CD4-positive, alpha-beta T cell (primary cell): ENCODE data around the gene DENND4A. TPM values are rescaled to one million over a fixed set of nuclear protein-coding genes. Genes with fewer than 3 reads are reported as not detected.

ENCODE experiments used
- ATAC-seq: fragments of 200-7000 bp; cut with Tn5 transposase; one replicate; pipeline ENCODE4 v1.10.0; 2022; ENCODE audit warnings: mild to moderate bottlenecking; ENCODE audit not compliant: poor library complexity
- CTCF ChIA-PET: fragments of 350-600 bp; sonication (Branson Sonifier 250); formaldehyde crosslinking; loops from one replicate; lab custom pipeline; 2021; ENCODE audit warnings: antibody characterized with exemption, inconsistent platforms; lab: Charles Lee
- POLR2A ChIA-PET: fragments of 350-600 bp; sonication (Branson Sonifier 250); formaldehyde crosslinking; loops from one replicate; lab custom pipeline; 2021; ENCODE audit warnings: antibody characterized with exemption, inconsistent platforms; lab: Charles Lee
- DNase-seq, 14 experiments: peaks; one replicate each; pipeline ENCODE4 v3.0.0-alpha.2; 2013 to 2020; ENCODE audit warnings: mixed read lengths in 2 of 14
- H3K27ac ChIP-seq, 2 donors: one replicate each; pipeline versions ENCODE4 v1.5.1 to v1.7.0; 2013; ENCODE audit warnings: low read length in 2 of 2, low read depth in 1 of 2, mild to moderate bottlenecking in 1 of 2
- H3K27me3 ChIP-seq, 2 experiments: 1 replicate in 1 of 2; 2 replicates in 1 of 2; pipeline versions ENCODE4 v1.6.1 to v1.7.0; 2013; ENCODE audit warnings: low read length in 2 of 2, control low read depth in 1 of 2, mild to moderate bottlenecking in 1 of 2, moderate library complexity in 1 of 2; ENCODE audit not compliant: insufficient read depth in 2 of 2, control insufficient read depth in 1 of 2
- H3K36me3 ChIP-seq: one replicate; pipeline ENCODE4 v1.6.1; 2013; ENCODE audit warnings: low read length, control low read depth; ENCODE audit not compliant: insufficient read depth
- H3K4me1 ChIP-seq: one replicate; pipeline ENCODE4 v1.6.1; 2013; ENCODE audit warnings: low read length, control low read depth; ENCODE audit not compliant: insufficient read depth
- H3K4me3 ChIP-seq: one replicate; pipeline ENCODE4 v1.5.1; 2013; ENCODE audit warnings: mild to moderate bottlenecking, low read length, moderate library complexity
- H3K9me3 ChIP-seq, 2 experiments: 1 replicate in 1 of 2; 2 replicates in 1 of 2; pipeline versions ENCODE4 v1.6.1 to v1.7.0; 2013; ENCODE audit warnings: low read length in 2 of 2, mild to moderate bottlenecking in 2 of 2, control low read depth in 1 of 2, moderate library complexity in 1 of 2; ENCODE audit not compliant: control insufficient read depth in 1 of 2, insufficient read depth in 1 of 2
- H3K27ac Mint-ChIP-seq: one replicate; pipeline ENCODE4 v1.8.0; 2020; ENCODE audit warnings: mixed read lengths
- H3K27me3 Mint-ChIP-seq: one replicate; pipeline ENCODE4 v1.8.0; 2021; ENCODE audit warnings: mixed read lengths
- H3K36me3 Mint-ChIP-seq: one replicate; pipeline ENCODE4 v1.8.0; 2021; ENCODE audit warnings: low read depth, mixed read lengths
- H3K4me1 Mint-ChIP-seq: one replicate; pipeline ENCODE4 v1.8.0; 2021; ENCODE audit warnings: low read depth, mixed read lengths
- H3K4me3 Mint-ChIP-seq: one replicate; pipeline ENCODE4 v1.8.0; 2020; ENCODE audit warnings: mild to moderate bottlenecking, mixed read lengths
- H3K9me3 Mint-ChIP-seq: one replicate; pipeline ENCODE4 v1.8.0; 2020; ENCODE audit warnings: mixed read lengths
- intact Hi-C, 2 experiments: fragments of 100-400 bp; cut with DNase I in 1 of 2; cut with micrococcal nuclease in 1 of 2; formaldehyde crosslinking; loops; one replicate each; pipeline versions ENCODE4 v1.15.1 to v1.9.0; 2023 to 2025; cut with DNase I, micrococcal nuclease
- total RNA-seq, 174 experiments: library from RNA in 2 of 174; stranded (reverse) in 2 of 174; gene quantifications; one replicate each; pipeline ENCODE4 v1.2.3 and lab custom pipeline; 2021 to 2026
- TF ChIP-seq, protein P1 (sequence below): fragments of 200-600 bp; IDR thresholded peaks from one replicate; pipeline ENCODE4 v1.8.0; 2022; ENCODE audit warnings: antibody characterized with exemption, mild to moderate bottlenecking

DENND4A gene
- total RNA-seq, 2 experiments from 2014 or later: 64.1 to 69.6 TPM

DNA sequence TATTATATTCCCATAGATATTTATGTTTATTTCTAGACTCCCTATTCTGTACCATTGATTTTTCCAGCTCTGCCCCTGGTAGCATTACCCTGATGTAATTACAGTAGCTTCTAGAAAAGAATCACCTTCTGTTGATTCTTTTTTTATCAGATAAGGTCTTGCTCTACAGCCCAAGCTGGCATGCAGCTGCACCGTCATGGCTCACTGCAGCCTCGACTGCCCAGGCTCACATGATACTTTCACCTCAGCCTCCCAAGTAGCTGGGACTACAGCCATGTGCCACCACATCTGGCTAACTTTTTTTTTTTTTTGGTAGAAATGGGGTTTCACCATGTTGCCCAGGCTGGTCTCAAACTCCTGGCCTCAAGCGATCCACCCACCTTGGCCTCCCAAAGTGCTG, 128.6 kb downstream of the DENND4A start:
- H3K27ac ChIP-seq: no peak overlapping the region
- no peaks in the 10 kb centered on the region for H3K27me3 ChIP-seq
- ATAC-seq: no peak
- Mint-ChIP-seq H3K4me1 (no peaks in the 10 kb centered on the region), H3K27ac (no peak overlapping the region), H3K9me3 (no peaks in the 10 kb centered on the region), H3K36me3 (peaks cover 81% of the 10 kb centered on the region), H3K27me3 (no peaks in the 10 kb centered on the region), H3K4me3 (no peak overlapping the region)
- intact Hi-C loops: no loop called here
- ChIA-PET POLR2A (no interaction called here), CTCF (no interaction called here)
- H3K4me3 ChIP-seq: no peak overlapping the region
- TF ChIP-seq, protein P1, sequence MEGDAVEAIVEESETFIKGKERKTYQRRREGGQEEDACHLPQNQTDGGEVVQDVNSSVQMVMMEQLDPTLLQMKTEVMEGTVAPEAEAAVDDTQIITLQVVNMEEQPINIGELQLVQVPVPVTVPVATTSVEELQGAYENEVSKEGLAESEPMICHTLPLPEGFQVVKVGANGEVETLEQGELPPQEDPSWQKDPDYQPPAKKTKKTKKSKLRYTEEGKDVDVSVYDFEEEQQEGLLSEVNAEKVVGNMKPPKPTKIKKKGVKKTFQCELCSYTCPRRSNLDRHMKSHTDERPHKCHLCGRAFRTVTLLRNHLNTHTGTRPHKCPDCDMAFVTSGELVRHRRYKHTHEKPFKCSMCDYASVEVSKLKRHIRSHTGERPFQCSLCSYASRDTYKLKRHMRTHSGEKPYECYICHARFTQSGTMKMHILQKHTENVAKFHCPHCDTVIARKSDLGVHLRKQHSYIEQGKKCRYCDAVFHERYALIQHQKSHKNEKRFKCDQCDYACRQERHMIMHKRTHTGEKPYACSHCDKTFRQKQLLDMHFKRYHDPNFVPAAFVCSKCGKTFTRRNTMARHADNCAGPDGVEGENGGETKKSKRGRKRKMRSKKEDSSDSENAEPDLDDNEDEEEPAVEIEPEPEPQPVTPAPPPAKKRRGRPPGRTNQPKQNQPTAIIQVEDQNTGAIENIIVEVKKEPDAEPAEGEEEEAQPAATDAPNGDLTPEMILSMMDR: no peak
- peaks cover 70% of the 10 kb centered on the region for H3K36me3 ChIP-seq
- no peaks in the 10 kb centered on the region for H3K9me3 ChIP-seq
- DNase-seq: no peak
- no peaks in the 10 kb centered on the region for H3K4me1 ChIP-seq

DNA sequence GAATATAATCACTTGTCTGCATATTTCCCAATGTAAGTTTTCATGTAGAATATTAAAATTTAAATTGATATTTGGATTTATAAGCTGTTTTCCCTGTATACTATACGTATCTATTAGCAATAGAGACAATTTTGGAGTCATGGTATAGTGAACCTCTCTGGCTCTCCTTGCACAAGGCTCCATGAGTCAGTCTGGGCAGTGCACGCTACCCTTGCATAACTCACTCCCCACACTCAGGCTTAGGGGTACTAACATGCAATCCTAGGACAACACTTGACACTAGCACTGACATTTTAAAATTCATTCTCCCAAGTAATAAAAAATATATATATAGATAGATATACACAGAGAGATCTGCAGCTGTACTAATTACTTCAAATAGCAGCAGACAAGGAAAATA, 131.2 kb downstream of the DENND4A start:
- peaks cover 71% of the 10 kb centered on the region for H3K36me3 Mint-ChIP-seq
- no peaks in the 10 kb centered on the region for H3K4me1 Mint-ChIP-seq
- POLR2A ChIA-PET: interaction anchor here (0.6 kb wide), 1 partner anchor 129 kb away, joined by 4 read pairs; no protein-coding TSS in a partner anchor
- DNase-seq: no peak
- no peak for ATAC-seq
- no peaks in the 10 kb centered on the region for H3K27me3 ChIP-seq
- H3K4me1 ChIP-seq: no peaks in the 10 kb centered on the region
- H3K9me3 ChIP-seq: no peaks in the 10 kb centered on the region
- H3K9me3 Mint-ChIP-seq: no peaks in the 10 kb centered on the region
- TF ChIP-seq, protein P1: no peak
- H3K27ac Mint-ChIP-seq: no peak overlapping the region
- no peak overlapping the region for H3K4me3 Mint-ChIP-seq
- H3K27ac ChIP-seq: no peak overlapping the region
- intact Hi-C loops: no loop called here
- peaks cover 68% of the 10 kb centered on the region for H3K36me3 ChIP-seq
- H3K4me3 ChIP-seq: no peak overlapping the region
- CTCF ChIA-PET: no interaction called here
- no peaks in the 10 kb centered on the region for H3K27me3 Mint-ChIP-seq

DNA sequence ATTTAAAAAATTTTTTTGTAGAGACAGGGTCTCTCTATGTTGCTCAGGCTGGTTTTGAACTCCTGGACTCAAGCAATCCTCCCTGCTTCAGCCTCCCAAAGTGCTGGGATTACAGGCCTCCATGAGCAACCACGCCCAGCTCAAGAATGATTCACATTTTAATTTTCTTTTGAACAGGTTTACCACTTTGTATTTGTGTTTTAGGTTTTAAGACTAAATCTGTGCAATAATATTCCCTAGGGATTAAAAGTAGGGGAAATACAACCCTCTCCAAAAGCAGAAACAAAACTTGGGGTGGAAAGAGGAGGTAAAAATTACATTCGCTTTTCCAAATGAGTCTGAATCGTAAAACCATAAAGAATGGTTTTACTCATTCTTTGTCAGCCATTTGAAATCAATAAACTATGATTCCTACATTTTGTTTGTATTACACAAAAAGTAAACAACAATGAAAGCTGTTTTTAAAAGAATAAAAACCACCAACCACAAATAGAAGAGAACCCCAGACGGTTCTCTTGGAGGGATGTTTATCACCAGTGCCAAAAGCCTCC, 132.5 kb downstream of the DENND4A start:
- ChIA-PET POLR2A (no interaction called here), CTCF (interaction anchor here (0.8 to 1.1 kb wide), 2 partner anchors 22 to 89 kb away, joined by 3 read pairs; no protein-coding TSS in a partner anchor)
- Histone ChIP-seq H3K27ac (no peak overlapping the region), H3K4me3 (no peak overlapping the region), H3K36me3 (peaks cover 65% of the 10 kb centered on the region), H3K9me3 (no peaks in the 10 kb centered on the region), H3K27me3 (no peaks in the 10 kb centered on the region), H3K4me1 (no peaks in the 10 kb centered on the region)
- TF ChIP-seq, protein P1: no peak
- ATAC-seq (no peak), DNase-seq (no peak)
- no peaks in the 10 kb centered on the region for H3K4me1 Mint-ChIP-seq
- H3K27ac Mint-ChIP-seq: no peak overlapping the region
- no peaks in the 10 kb centered on the region for H3K27me3 Mint-ChIP-seq
- H3K36me3 Mint-ChIP-seq: peaks cover 69% of the 10 kb centered on the region
- H3K9me3 Mint-ChIP-seq: no peaks in the 10 kb centered on the region
- H3K4me3 Mint-ChIP-seq: no peak overlapping the region
- intact Hi-C loops: no loop called here
